K562 (cell line): ENCODE results near the gene QSOX2. TPM values are rescaled to one million over a fixed set of nuclear protein-coding genes. Genes with fewer than 3 reads are reported as not detected.

Source experiments
- ATF1 ChIP-seq, 2 experiments: fragments of 450-650 bp in 1 of 2; IDR thresholded peaks; 2 replicates each; pipeline ENCODE4 v1.6.1; 2016; ENCODE audit warnings: missing compliant biosample characterization in 1 of 2, missing genetic modification characterization in 1 of 2
- JUND ChIP-seq, 2 experiments: IDR thresholded peaks; 2 replicates in 1 of 2; 3 replicates in 1 of 2; pipeline ENCODE4 v1.6.1; 2011; ENCODE audit warnings: borderline replicate concordance in 2 of 2, low read depth in 2 of 2, low read length in 2 of 2, improper control_type of control experiment in 1 of 2, missing biosample characterization in 1 of 2, missing genetic modification characterization in 1 of 2, missing genetic modification reagents in 1 of 2
- MAFK ChIP-seq: IDR thresholded peaks from 2 replicates; pipeline ENCODE4 v1.6.1; 2011; ENCODE audit warnings: low read length, improper control_type of control experiment
- POLR3A ChIP-seq: IDR thresholded peaks from 2 replicates; pipeline ENCODE4 v1.6.1; 2011; ENCODE audit warnings: borderline replicate concordance, mild to moderate bottlenecking, moderate library complexity; ENCODE audit not compliant: insufficient read length, insufficient read depth; ENCODE audit errors: extremely low read depth
- PTRF ChIP-seq: fragments of 450-650 bp; IDR thresholded peaks from 2 replicates; pipeline ENCODE4 v1.6.1; 2016; ENCODE audit warnings: mild to moderate bottlenecking, missing genetic modification characterization, missing compliant biosample characterization
- ZC3H8 ChIP-seq: fragments of 450-650 bp; IDR thresholded peaks from 2 replicates; pipeline ENCODE4 v1.6.1; 2017
- ZNF347 ChIP-seq: fragments of 450-650 bp; formaldehyde crosslinking; IDR thresholded peaks from 2 replicates; pipeline ENCODE4 v1.4.0; 2020; ENCODE audit warnings: low read depth, mild to moderate bottlenecking, moderate library complexity
- ZNF354B ChIP-seq: fragments of 250-450 bp; sonication (Bioruptor Pico); IDR thresholded peaks from 2 replicates; pipeline ENCODE4 v1.4.0; 2020
- ZNF408 ChIP-seq: fragments of 250-450 bp; sonication (Bioruptor Pico); IDR thresholded peaks from 2 replicates; pipeline ENCODE4 v1.4.0; 2020; ENCODE audit warnings: low read depth, mild to moderate bottlenecking, moderate library complexity
- polyA plus RNA-seq, 8 experiments: library from polyadenylated mRNA; depleted of rRNA in 4 of 8; stranded (reverse) in 5 of 8; unstranded in 3 of 8; fragments of >200 nt; fragmentation: Nextera tagmentation in 2 of 8; fragmentation: Illumina TruSeq in 1 of 8; extraction: Ambion mirVana in 2 of 8; extraction: Trizol in 1 of 8; gene quantifications; 2 replicates each; pipeline versions ENCODE4 v1.2.1 to v1.2.3, GENCODE V29; 2011 to 2014; ENCODE audit warnings: inconsistent platforms in 1 of 8, missing spikeins in 1 of 8
- total RNA-seq, 7 experiments: library from RNA; depleted of rRNA in 6 of 7; stranded (reverse); fragments of >200 nt in 6 of 7; fragmentation: Illumina TruSeq in 2 of 7; extraction: Trizol in 2 of 7; gene quantifications; 2 replicates each; pipeline versions ENCODE4 v1.2.1 to v1.2.3, GENCODE V29; 2011 to 2021; ENCODE audit warnings: low replicate concordance in 1 of 7
- TF ChIP-seq, protein P1 (sequence below): fragments of 450-650 bp; formaldehyde crosslinking; IDR thresholded peaks from 2 replicates; pipeline ENCODE4 v1.4.0; 2022; ENCODE audit warnings: missing genetic modification characterization

Gene QSOX2
- total and polyA plus RNA-seq, 9 of the 15 experiments (the other 6 are each of a cell fraction or from before 2014, with no cell fraction given), result 0.51 to 23.7 (median 12.7) TPM

DNA sequence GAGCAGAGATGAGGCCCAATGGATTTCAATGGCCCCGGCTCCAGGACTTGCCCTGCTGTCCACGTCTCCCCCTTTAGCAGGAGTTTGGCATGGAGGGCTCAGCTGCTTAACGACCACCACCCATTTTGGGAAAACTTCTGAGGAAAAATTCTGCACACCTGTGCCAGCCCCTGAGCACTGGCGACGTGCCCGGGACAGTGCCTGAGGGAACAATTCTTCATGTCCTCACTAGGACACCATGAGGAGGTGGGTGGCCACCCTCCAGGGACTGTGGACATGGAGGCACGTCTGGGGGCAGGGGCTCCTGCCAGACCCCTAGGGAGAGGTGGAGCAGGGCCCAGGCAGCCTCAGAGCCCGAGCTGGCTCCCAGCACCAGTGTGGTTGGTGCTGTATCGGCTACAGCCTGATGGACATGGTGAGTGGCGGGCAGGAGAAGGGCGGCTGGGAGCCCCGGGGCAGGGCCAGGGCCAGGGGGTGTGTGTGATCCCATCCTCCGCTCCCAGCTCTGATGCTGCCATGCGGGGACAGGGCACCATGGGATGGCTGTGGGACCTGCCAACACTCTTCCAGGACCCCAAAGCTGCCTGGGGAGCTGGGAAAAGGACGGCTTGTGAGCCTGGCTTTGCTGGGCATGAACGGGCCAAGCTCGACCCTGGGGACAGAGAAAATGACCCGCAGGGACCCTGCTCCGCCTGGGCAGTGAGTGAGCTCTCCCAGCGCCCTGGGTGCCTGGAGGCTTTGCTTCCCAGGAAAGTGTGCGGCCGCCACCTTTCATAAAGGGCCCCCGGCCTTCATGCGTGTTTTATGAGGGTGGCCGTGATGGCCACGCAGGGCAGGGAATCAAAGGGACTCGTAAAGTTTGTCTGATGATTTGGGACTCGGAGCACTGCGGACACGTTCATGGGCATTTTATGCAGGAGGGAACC is 3.6 kb upstream of the QSOX2 start (continued):
- TF ChIP-seq PTRF (tag) (no peak), ATF1 (CRISPR knock-in tag; IDR thresholded peaks at IDR 0.05) (no peak), ATF1 (tag; IDR thresholded peaks at IDR 0.05) (no peak), POLR3A (no peak), ZNF408 (CRISPR knock-in tag) (no peak), ZNF347 (CRISPR knock-in tag) (no peak), JUND (IDR thresholded peaks at IDR 0.05; ENCODE audit: borderline replicate concordance, low read depth, low read length) (no peak), JUND (tag; IDR thresholded peaks at IDR 0.05; ENCODE audit: borderline replicate concordance, low read depth, low read length) (no peak), MAFK (no peak), ZNF354B (CRISPR knock-in tag) (no peak), ZC3H8 (no peak)
- TF ChIP-seq, protein P1, sequence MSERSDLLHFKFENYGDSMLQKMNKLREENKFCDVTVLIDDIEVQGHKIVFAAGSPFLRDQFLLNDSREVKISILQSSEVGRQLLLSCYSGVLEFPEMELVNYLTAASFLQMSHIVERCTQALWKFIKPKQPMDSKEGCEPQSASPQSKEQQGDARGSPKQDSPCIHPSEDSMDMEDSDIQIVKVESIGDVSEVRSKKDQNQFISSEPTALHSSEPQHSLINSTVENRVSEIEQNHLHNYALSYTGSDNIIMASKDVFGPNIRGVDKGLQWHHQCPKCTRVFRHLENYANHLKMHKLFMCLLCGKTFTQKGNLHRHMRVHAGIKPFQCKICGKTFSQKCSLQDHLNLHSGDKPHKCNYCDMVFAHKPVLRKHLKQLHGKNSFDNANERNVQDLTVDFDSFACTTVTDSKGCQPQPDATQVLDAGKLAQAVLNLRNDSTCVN, result no peak
